Measurements from ENCODE around the gene PPARA. TPM values are rescaled to one million over a fixed set of nuclear protein-coding genes. Genes with fewer than 3 reads are reported as not detected.
A peak's percentile ranks its signal among the peaks of the same experiment; 100 is the strongest.

The PPARA gene
- polyA plus RNA-seq, 3 donors, result 23.3 to 39.7 (median 38.3) TPM

- DNase-seq, result no peak
Measured at GRCh38 chr22:46112405-46112804, 37.9 kb upstream of the PPARA start.

DNA sequence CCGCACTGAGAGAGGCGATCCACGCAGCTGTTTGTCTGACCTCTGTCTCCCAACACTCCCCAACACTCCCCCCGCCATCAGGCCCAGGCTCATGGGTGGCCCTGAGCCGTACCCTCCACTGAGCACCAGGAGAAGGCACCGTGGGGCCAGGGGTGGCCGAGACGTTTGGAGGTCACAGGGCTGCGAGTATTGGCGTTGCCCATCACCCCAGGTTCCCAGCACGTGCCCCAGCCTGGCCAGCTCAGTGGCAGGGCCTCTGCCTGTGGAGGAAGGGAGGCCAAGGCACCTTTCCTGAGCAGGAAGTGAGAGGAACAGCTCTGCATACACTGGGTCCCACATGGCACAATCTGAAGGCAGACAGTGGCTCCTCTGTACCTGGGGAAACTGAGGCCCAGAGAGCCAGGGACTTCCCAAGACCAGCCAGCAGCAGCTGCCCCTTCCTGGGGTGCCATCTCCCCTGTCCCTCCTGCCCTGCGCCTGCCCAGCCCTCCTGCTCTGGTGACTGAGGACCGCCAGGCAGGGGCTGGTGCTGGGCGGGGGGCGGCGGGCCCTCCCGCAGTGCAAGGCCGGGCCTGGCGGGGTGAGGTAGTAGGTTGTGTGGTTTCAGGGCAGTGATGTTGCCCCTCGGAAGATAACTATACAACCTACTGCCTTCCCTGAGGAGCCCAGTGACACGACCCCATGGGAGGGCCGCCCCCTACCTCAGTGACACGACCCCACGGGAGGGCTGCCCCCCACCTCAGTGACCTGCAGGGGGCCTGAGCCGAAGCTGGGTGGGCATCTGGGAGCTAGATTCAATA lies 37.0 kb upstream of the PPARA start:
- DNase-seq, result no peak

DNA sequence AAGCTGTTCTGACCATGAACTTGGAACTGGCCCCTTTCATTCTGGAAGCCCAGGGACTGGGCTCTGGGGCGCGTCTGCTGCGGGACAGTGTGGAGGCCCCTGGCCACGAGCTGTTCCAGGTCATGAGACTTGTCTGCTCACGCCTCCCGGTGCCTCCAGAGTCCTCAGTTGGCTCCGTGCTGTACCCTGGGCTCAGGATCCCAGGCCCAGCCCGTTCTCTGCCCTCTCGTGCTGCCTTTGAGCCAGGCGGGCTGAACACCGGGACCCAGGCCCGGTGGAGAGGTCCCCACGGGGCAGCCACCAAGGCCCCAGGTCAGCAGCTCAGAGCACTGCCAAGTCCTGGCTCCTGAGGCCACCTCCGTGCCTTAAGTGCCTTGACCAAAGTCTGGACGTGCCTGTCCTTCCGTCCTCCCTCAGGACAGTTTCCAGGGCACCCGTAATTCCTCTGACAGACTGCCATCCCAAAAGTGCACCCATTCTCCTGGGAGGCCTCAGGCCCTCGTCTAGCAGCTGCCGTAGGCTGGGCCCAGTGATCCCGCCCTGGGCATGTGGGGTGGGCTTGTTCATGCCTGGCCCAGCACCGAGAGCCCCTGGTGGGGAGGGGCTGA lies 36.3 kb upstream of the PPARA start:
- DNase-seq, result no peak

DNA sequence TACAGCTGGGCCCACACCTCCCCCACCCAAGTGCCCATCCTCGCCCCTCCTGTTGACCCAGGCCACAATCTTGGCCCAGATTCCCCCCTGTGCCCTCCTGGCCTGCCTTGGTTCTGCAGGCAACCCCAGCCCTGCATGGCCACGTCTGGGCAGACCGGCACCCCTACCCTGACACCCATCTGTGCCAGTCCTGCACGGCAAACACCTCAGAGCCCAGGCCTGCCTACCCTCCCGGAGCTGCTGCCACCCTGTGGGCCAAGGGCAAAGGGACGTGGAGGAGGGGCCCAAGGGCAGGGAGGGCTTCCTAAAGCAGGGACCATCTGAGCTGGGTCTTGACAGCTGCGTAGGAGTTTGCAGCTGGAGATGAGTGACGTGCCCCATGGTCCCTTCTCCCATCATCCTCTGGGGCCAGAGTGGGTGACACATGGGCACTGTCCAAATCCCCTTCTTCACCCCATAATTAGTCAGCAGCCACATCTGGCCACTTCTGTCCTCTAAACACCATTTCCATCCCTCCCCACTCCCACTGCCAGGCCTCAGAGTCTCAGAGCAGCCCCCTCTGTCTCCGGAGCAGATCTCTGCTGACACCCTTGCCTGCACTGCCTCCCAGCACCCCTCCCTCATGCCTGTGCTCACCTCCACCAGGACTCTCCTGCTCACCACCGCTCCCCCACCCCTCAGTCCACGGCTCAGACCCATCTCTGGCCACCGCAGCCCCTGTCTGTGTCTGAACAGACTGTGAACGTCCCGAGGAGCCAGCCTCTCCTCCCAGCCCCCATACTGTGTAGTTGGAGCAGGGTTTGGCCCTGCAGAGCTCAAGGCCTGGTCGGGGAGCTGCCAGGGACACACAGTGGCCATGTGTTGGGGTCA lies 35.6 kb upstream of the PPARA start:
- no peak for DNase-seq

DNA sequence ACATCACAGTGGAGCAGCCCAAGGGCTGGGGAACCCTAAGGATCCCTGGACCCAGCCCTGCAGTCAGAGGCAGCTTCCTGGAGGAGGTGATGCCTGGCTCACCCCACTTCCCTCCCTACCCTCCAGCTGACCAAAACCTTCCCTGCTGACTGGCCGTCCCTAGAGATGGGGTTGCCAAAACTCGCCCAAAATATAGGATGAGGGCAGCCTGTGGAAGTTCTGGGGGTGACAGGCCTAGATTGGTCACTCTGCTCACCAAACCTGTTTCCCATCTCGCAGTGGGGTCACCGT lies 35.0 kb upstream of the PPARA start:
- DNase-seq, result no peak

DNA sequence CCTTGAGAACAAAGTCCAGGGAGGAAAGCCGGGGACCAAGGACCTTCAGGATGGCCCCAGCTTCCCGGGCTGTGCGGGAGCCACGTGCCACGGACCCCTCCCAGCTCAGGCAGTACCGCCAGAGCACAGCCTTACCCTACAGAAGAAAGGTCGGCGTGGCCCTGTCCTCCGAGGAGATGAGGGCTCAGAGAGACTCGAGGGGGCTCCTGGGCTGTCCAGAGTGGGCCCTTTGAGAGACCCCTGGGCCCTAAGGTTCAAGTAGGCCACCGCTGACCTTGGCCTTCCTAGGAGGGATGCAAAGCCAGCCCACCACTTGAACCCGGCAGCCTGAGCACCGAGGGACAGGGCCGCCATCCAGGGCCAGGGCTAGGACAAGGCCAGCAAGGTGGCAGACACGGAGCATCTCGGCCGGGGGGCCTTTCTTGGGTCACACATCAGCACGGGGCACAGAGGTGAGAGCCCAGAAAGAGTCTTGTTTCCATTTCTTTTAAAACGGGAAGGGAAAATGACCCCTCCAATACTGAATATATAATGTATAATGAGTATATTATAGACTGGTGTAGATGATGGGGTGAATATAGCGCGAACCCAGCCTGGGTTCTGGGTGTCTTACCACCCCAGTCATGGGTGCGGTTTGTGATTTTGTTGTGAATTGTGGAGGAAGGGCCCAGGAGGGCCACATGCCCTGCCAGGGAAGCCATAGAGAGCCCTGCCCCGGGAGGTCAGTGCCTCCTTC lies 34.4 kb upstream of the PPARA start:
- no peak for DNase-seq

GRCh38 chr22:46116491-46116958 lies 33.8 kb upstream of the PPARA start:
- peak; percentile 88 for DNase-seq

DNA sequence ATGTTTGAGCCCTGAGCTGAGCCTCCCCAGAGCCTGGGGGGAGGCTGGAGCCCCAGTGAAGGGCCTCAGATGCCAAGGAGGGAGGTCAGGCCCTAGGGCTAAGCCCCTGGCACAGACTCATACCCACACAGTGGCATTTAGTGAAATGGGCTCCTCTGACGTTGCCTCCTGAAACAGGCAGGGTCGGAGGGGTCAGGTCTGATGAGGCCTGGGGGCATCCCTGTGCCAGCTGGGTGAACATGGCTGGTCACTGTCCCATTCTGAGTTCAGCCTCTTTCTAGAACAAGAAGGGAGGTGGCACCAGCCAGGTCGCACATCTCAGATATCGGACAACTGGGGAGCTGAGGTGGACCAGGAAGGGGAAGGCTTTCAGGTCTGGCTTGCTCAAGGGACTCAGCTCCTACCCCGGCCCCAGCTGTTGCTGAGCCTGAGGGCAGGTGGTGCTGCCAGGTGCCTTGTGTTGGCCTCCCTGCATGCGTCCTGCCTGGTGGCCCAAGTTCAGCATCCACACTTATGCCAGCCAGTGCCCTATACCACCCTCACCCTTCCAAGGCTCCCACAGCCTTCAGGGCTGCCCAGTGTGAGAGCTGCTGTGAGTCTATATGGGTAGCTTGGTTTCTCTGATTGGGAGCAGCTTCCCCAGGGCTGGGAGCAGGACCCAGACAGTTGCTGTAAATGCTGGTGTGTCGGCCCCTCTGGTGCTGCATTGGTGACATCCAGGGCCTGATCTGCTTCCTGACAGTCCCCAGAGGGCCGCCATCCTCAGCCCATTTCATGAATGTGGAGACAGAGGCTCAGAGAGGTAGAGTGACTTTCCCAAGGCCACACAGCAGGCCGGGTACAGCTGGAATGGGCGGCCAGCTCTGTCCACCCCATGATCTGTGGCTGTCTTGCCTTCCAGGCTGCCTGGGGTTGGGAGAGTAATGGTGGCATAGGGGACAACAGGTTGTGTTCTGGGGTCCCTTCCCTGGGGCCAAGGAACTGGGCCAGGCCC lies 32.8 kb upstream of the PPARA start:
- no peak for DNase-seq

GRCh38 chr22:46119093-46119728 lies 31.1 kb upstream of the PPARA start:
- DNase-seq, result no peak

DNA sequence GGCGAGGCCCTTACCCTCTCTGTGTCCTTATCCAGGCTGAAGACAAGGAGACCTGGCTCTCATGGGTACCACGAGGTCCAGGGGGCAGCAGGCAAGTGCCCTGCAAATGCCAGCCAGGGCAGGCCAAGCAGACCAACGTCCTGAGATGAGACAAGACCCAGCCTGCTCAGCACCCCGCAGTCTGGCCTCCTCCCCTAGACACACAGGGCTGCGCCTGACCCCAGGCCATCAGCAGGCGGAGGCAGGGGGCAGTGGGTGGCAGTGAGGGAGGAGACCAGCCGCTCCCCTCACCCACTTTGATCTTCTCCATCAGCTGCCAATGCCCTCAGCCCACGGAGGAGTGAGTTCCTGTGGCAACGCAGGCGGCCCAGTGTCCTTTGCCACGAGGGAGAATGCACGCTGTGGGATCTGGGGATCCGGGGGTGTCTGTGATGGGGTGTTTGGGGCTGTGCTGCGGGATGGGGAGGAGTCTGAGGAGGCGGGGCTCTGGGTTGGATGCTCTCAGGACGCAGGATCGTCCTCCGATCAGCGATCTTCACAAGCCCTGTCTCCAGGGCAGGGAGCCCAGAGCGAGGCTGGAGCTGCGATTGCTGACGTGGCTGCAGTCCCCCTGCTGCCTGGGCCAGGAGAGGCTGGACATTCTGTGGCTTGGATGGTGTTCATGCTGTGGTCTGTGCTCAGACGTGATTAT lies 30.5 kb upstream of the PPARA start:
- DNase-seq, result no peak

- DNase-seq, result no peak
Measured at GRCh38 chr22:46120420-46120737, 29.9 kb upstream of the PPARA start.

DNA sequence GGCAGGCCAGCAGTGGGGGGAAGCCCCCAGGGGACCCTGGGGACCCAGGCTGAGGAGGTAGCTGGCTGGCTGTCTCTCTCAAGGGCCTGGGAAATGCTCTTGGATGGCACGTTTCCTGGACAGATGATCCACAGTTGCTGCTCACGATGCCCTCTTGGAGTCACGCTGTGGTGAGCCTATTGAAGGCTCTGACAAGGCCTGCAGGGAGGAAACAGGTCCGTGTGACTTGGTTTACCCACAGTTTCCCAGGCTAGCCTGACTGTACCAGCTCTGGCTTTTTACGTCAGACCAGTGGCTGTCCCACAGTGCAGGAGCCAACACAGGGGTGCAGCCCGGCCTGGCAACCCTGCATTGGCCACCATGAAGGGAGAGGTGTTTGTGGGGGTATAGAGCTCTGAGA lies 29.2 kb upstream of the PPARA start:
- no peak for DNase-seq

DNA sequence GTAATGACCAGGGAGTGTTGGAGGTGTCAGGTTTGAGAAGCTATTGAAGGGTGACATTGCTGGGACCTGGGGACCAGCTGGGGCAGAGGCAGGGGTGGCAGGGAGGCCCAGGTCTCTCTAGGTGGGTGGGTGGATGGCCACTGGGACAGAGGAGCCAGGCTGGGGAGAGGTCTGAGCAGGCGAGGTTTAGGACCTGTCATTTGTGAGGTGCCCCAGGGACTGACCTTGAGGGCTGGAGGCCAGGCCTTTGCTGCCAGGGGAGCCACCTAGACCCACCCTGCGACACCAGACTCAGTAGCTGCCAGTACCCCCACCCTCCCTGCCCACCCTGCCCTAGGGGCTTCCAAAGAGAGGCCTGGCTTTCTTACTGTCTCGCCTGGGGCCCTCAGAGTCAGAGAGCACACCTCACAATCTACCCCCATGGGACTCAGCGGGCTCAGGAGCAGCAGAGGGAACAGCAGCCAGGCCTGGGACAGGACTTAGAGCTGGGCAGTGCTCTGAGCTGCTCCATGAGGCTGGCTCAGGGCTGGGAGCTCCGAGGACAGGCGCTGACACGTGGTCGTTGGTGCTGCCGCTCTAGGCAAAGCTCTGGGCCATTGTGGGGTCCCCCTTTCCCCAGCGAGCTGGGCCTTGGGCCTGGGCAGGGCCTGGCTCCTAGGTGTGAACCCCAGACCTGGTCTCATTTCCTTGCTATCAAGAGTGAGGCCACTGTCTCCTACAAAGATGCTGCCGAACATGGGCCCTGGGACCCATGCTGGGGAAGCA lies 28.6 kb upstream of the PPARA start:
- DNase-seq, result no peak

DNA sequence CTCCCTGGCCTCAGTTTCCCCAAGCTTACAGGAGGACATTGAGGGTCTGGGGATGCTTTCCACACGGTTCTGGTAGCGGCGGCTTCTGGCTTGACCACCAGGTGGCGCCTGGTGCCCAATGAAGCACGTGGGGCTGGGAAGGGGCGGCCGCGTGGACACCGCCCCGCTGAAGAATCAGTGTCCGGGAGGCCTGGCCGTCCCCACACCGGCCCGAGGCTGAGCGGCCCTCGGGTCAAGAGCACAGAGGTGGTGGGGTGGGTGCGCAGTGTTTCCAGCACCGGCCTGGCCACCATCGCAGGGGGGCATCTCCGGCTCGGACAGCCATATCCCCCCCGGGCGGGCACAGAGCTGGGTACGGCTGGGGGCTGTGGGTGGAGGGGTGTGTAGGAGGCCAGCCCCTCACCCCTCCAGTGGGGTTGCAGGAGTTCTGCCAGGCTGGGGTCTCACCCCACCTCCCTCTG lies 27.8 kb upstream of the PPARA start:
- DNase-seq, result peak; percentile 54

- no peak for DNase-seq
Measured at GRCh38 chr22:46122980-46123693, 27.2 kb upstream of the PPARA start.

DNA sequence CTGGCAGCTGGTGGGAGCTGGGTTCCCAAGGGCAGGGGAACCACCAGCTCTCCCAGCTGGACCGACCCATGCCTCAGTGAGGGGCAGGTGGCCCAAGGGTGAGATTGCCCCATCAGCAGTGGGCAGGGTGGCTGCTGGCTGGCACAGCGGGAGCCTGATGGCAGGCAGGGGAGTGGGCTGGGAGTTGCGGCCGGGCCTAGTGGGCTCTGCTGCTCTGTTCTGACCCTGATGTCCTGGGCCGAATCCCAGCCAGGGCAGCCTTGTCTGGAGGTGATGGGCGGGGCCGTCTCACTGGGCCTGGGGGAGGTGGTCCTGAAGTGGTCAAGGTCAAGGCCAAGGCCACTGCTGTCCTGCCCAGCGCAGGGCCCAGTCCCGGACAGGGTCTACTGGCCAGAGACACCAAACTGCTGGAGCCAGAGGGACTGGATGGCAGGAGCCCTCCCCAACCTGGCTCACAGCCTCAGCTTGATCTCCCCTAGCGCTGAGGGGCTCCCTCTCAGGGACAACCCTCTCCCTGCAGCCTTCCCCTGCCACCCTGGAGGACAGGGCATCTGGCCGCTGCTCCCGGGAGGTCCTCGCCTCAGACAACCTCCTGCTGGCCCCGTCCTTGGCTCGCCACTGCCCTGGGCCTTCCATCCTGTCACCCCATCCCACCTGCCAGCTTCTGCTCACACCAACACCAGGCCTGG lies 26.5 kb upstream of the PPARA start:
- no peak for DNase-seq

GRCh38 chr22:46124383-46125144 lies 25.8 kb upstream of the PPARA start:
- no peak for DNase-seq

Measured in renal pelvis (tissue), 4 donors.